Sigmoid colon (tissue), 4 donors: ENCODE results near the gene GNB4.

ENCODE experiments used
- CTCF ChIP-seq, 4 experiments: fragments of 450-650 bp in 3 of 4; fragments of 200-600 bp in 1 of 4; IDR thresholded peaks; one replicate each; pipeline ENCODE4 v1.5.1; 2016 to 2019; ENCODE audit warnings: antibody characterized with exemption in 4 of 4, mild to moderate bottlenecking in 3 of 4, moderate library complexity in 2 of 4
- EP300 ChIP-seq, 4 donors: sonication (generic); formaldehyde crosslinking; IDR thresholded peaks; one replicate each; pipeline ENCODE4 v1.6.1; 2017; ENCODE audit warnings: antibody characterized with exemption in 4 of 4
- POLR2AphosphoS5 ChIP-seq, 4 donors: sonication (generic); formaldehyde crosslinking; IDR thresholded peaks; one replicate each; pipeline ENCODE4 v1.6.1; 2017; ENCODE audit warnings: antibody characterized with exemption in 4 of 4

- no peak for TF ChIP-seq CTCF (IDR thresholded peaks at IDR 0.05)
- TF ChIP-seq EP300 (IDR thresholded peaks at IDR 0.05), result no peak
- no peak for TF ChIP-seq POLR2AphosphoS5 (IDR thresholded peaks at IDR 0.05)
Measured at GRCh38 chr3:179438841-179439240, 12.4 kb downstream of the GNB4 start.
